Rectal smooth muscle tissue (tissue), 1 donor: ENCODE results near the gene VTI1A.

ENCODE experiments used
- H3K27ac ChIP-seq: one replicate; pipeline ENCODE4 v1.7.0; 2013; ENCODE audit warnings: low read depth, low read length, inconsistent platforms
- H3K27me3 ChIP-seq: one replicate; pipeline ENCODE4 v1.7.0; 2013; ENCODE audit warnings: low read length; ENCODE audit not compliant: control insufficient read depth, insufficient read depth
- H3K36me3 ChIP-seq: one replicate; pipeline ENCODE4 v1.7.0; 2013; ENCODE audit warnings: low read length; ENCODE audit not compliant: control insufficient read depth, insufficient read depth
- H3K4me1 ChIP-seq: one replicate; pipeline ENCODE4 v1.7.0; 2013; ENCODE audit warnings: low read length; ENCODE audit not compliant: control insufficient read depth, insufficient read depth
- H3K4me3 ChIP-seq: one replicate; pipeline ENCODE4 v1.7.0; 2013; ENCODE audit warnings: low read length
- H3K9ac ChIP-seq: one replicate; pipeline ENCODE4 v1.7.0; 2013; ENCODE audit warnings: low read length

Gene VTI1A

DNA sequence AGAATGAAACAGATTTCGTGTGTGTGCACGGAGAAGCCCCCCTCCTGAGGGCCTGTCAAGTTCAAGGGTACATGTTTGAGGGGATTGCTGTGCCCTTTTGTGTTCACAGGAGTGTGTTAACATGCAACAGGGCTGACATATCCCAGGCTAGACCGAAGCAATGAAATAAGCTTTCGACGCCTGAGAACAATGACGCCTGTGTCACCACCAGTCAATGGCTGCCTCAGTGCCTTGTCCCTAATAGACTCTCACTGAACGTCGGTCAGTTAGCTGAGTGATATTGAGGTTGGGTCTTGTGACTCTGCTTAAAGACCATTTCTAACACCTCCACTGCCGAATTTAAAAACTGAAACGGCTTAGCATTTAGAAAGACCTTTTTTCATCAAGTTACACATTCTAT lies 327.8 kb downstream of the VTI1A start:
- Histone ChIP-seq H3K9ac (no peak overlapping the region), H3K27me3 (no peaks in the 10 kb centered on the region), H3K4me1 (no peaks in the 10 kb centered on the region), H3K27ac (no peak overlapping the region), H3K36me3 (no peaks in the 10 kb centered on the region), H3K4me3 (no peak overlapping the region)

- no peaks in the 10 kb centered on the region for H3K4me1 ChIP-seq
- H3K9ac ChIP-seq: no peak overlapping the region
- no peaks in the 10 kb centered on the region for H3K27me3 ChIP-seq
- no peak overlapping the region for H3K27ac ChIP-seq
- H3K36me3 ChIP-seq: no peaks in the 10 kb centered on the region
- H3K4me3 ChIP-seq: no peak overlapping the region
Measured at GRCh38 chr10:112775381-112775780, 328.4 kb downstream of the VTI1A start.

GRCh38 chr10:112775892-112776674 lies 329.1 kb downstream of the VTI1A start:
- H3K4me3 ChIP-seq: no peak overlapping the region

GRCh38 chr10:112778579-112778978 lies 331.6 kb downstream of the VTI1A start:
- Histone ChIP-seq H3K27ac (no peak overlapping the region), H3K9ac (no peak overlapping the region), H3K4me1 (no peaks in the 10 kb centered on the region), H3K27me3 (no peaks in the 10 kb centered on the region), H3K4me3 (no peak overlapping the region), H3K36me3 (no peaks in the 10 kb centered on the region)

More at GRCh38 chr10:112775892-112776674, 329.1 kb downstream of the VTI1A start:
- no peak overlapping the region for H3K27ac ChIP-seq
- no peaks in the 10 kb centered on the region for H3K36me3 ChIP-seq
- H3K9ac ChIP-seq: no peak overlapping the region
- H3K27me3 ChIP-seq: no peaks in the 10 kb centered on the region
- H3K4me1 ChIP-seq: no peaks in the 10 kb centered on the region

DNA sequence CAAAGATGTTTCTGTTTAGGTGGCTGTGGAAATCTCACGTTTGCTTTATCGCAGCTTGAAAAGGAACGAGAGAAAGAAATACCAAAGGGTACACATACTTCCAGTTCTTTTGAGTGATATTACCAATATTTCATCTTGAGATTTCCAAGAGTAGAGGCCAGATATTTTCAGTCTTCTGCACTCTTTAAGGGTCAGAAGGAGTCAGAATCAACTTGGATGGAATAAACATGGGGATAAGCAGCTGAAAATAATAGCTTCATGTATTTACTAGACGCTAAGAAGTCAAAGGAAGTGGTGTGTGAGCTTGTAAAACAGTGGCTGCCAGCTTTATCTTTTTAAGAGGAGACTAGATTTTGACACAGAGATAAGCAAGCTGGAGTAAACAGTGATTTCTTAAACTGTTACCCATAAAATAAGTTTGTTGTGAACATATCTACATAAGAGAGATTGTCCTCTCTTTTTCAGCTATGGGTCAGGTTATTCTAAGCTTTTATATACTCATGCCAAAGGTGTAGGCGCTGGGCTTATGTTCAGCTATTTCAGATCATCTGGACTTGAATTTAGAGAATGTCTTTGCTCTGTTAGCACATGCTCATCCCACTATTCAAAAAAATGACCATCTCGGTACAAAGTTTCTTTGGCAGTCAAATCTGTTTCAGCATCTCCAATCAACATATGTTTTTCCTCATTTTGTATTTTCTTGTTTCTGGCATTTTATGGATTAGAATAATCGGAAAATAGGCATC lies 332.2 kb downstream of the VTI1A start:
- H3K4me1 ChIP-seq: no peaks in the 10 kb centered on the region
- H3K27me3 ChIP-seq: no peaks in the 10 kb centered on the region
- H3K9ac ChIP-seq: no peak overlapping the region
- no peak overlapping the region for H3K27ac ChIP-seq
- H3K4me3 ChIP-seq: no peak overlapping the region
- no peaks in the 10 kb centered on the region for H3K36me3 ChIP-seq

DNA sequence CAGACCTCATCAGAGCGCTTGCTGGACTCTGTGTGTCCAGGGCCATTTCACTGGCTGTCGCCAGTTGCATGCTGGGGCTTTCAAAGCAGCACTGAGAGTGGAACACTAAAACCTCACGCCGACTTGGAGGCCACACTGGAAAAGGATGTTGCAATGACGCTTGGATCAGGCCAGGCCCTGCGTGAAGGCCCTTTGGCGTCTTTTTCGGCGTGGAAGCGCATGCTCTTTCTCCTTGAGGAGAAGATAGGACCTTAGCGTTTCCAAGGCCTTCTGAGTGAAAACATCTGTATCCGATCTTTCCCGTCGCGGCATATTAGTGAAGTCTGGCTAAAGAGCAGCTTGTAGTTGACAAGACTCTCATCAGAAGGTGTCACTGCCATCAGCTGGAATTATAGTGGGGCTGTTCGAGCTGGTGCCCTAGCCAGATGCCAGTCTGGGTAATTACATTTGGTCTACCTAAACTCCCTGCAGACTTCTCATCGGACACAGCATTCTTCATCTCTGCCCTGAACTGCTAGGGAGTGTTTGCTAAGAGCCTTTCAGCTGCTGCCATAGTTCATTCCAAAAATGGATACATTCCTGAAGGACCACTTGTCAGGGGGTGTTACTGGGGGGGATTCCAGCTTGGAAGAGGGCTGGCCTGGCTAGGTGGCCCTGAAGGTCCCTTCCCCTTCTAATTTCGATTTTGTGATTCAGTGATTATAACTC lies 335.3 kb downstream of the VTI1A start:
- no peak overlapping the region for H3K9ac ChIP-seq
- H3K27me3 ChIP-seq: no peaks in the 10 kb centered on the region
- H3K36me3 ChIP-seq: no peaks in the 10 kb centered on the region
- no peak overlapping the region for H3K4me3 ChIP-seq
- H3K4me1 ChIP-seq: no peaks in the 10 kb centered on the region
- no peak overlapping the region for H3K27ac ChIP-seq

GRCh38 chr10:112783351-112784021 lies 336.5 kb downstream of the VTI1A start:
- no peaks in the 10 kb centered on the region for H3K27me3 ChIP-seq
- H3K4me1 ChIP-seq: no peaks in the 10 kb centered on the region
- no peak overlapping the region for H3K9ac ChIP-seq
- H3K36me3 ChIP-seq: no peaks in the 10 kb centered on the region
- H3K27ac ChIP-seq: no peak overlapping the region
- H3K4me3 ChIP-seq: no peak overlapping the region

GRCh38 chr10:112784022-112784461 lies 337.0 kb downstream of the VTI1A start:
- H3K27ac ChIP-seq: no peak overlapping the region
- H3K9ac ChIP-seq: no peak overlapping the region
- H3K4me3 ChIP-seq: no peak overlapping the region
- no peaks in the 10 kb centered on the region for H3K4me1 ChIP-seq
- H3K27me3 ChIP-seq: no peaks in the 10 kb centered on the region
- H3K36me3 ChIP-seq: no peaks in the 10 kb centered on the region

- H3K4me1 ChIP-seq: no peaks in the 10 kb centered on the region
- H3K27ac ChIP-seq: no peak overlapping the region
- no peaks in the 10 kb centered on the region for H3K27me3 ChIP-seq
- H3K9ac ChIP-seq: no peak overlapping the region
- H3K4me3 ChIP-seq: no peak overlapping the region
- H3K36me3 ChIP-seq: no peaks in the 10 kb centered on the region
Measured at GRCh38 chr10:112785089-112785488, 338.1 kb downstream of the VTI1A start.

GRCh38 chr10:112789248-112789647 lies 342.2 kb downstream of the VTI1A start:
- no peaks in the 10 kb centered on the region for H3K4me1 ChIP-seq
- H3K9ac ChIP-seq: no peak overlapping the region
- H3K27me3 ChIP-seq: no peaks in the 10 kb centered on the region
- H3K4me3 ChIP-seq: no peak overlapping the region
- no peaks in the 10 kb centered on the region for H3K36me3 ChIP-seq
- no peak overlapping the region for H3K27ac ChIP-seq

- no peak overlapping the region for H3K27ac ChIP-seq
- H3K4me3 ChIP-seq: no peak overlapping the region
- H3K27me3 ChIP-seq: no peaks in the 10 kb centered on the region
- H3K9ac ChIP-seq: no peak overlapping the region
- H3K4me1 ChIP-seq: no peaks in the 10 kb centered on the region
- no peaks in the 10 kb centered on the region for H3K36me3 ChIP-seq
Measured at GRCh38 chr10:112790030-112790429, 343.0 kb downstream of the VTI1A start.

GRCh38 chr10:112790921-112791320 lies 343.9 kb downstream of the VTI1A start:
- Histone ChIP-seq H3K27me3 (no peaks in the 10 kb centered on the region), H3K36me3 (no peaks in the 10 kb centered on the region), H3K9ac (no peak overlapping the region), H3K4me3 (no peak overlapping the region), H3K27ac (no peak overlapping the region), H3K4me1 (no peaks in the 10 kb centered on the region)
